Adrenal gland (tissue), 5 donors: ENCODE results near the gene CCNA1.

ENCODE experiments used
- CTCF ChIP-seq, 6 experiments: fragments of 450-650 bp in 4 of 6; fragments of 200-600 bp in 2 of 6; sonication (generic) in 1 of 6; IDR thresholded peaks; 1 replicate in 5 of 6; 2 replicates in 1 of 6; pipeline versions ENCODE4 v1.5.1 to v1.8.0; 2016 to 2021; ENCODE audit warnings: antibody characterized with exemption in 6 of 6, mild to moderate bottlenecking in 2 of 6, moderate library complexity in 1 of 6
- POLR2A ChIP-seq, 2 donors: fragments of 450-650 bp; IDR thresholded peaks; one replicate each; pipeline ENCODE4 v1.6.1; 2017; ENCODE audit warnings: antibody characterized with exemption in 2 of 2, mild to moderate bottlenecking in 2 of 2, moderate library complexity in 1 of 2
- donor health status: DM: no; HTN: no; CAD: no.

GRCh38 chr13:36480726-36481427, 48.6 kb downstream of the CCNA1 start:
- TF ChIP-seq CTCF (IDR thresholded peaks at IDR 0.05), result no peak
- no peak for TF ChIP-seq POLR2A (IDR thresholded peaks at IDR 0.05)
